Measurements from ENCODE around the gene TERT.

- TF ChIP-seq TAF1 (IDR thresholded peaks at IDR 0.05; ENCODE audit: low read depth, low read length) (no peak), POLR2A (IDR thresholded peaks at IDR 0.05; ENCODE audit: low read depth, low read length) (no peak), POLR2AphosphoS5 (IDR thresholded peaks at IDR 0.05; ENCODE audit: low read depth, low read length) (no peak)
These were observed 28.1 kb downstream of the TERT start for GRCh38 chr5:1266791-1267190.
